ENCODE measurements around the gene COMMD7. TPM values are rescaled to one million over a fixed set of nuclear protein-coding genes. Genes with fewer than 3 reads are reported as not detected.
"Not testable (repeated sequence)": the region's sequence is repeated elsewhere in the genome, so short reads cannot be mapped to it uniquely, and the experiment has no call there.

The COMMD7 gene
- polyA plus RNA-seq, 1 donor = 40.8 TPM

- DNase-seq = not testable (repeated sequence)
Measured at GRCh38 chr20:32765230-32765875, 22.1 kb upstream of the COMMD7 start.

- no peak for DNase-seq
Measured at GRCh38 chr20:32764005-32764960, 21.0 kb upstream of the COMMD7 start.

GRCh38 chr20:32763202-32764004, 20.1 kb upstream of the COMMD7 start:
- no peak for DNase-seq

- no peak for DNase-seq
Measured at GRCh38 chr20:32762754-32763201, 19.5 kb upstream of the COMMD7 start.

- peak; percentile 78 for DNase-seq
Measured at GRCh38 chr20:32761831-32762753, 18.8 kb upstream of the COMMD7 start, which contains the start of gene DNMT3B. Gene DNMT3B, plus strand, starts transcription at chr20:32762385. Its CDS starts 17,939 bp downstream, at chr20:32780324.

GRCh38 chr20:32761417-32761830, 18.2 kb upstream of the COMMD7 start:
- no peak for DNase-seq

- DNase-seq = no peak
Measured at GRCh38 chr20:32756156-32756555, 12.9 kb upstream of the COMMD7 start.

- no peak for DNase-seq
Measured at GRCh38 chr20:32753731-32754130, 10.5 kb upstream of the COMMD7 start.

- DNase-seq = no peak
Measured at GRCh38 chr20:32752458-32753250, 9.4 kb upstream of the COMMD7 start.

GRCh38 chr20:32751702-32752457, 8.6 kb upstream of the COMMD7 start:
- no peak for DNase-seq

- no peak for DNase-seq
Measured at GRCh38 chr20:32751293-32751692, 8.0 kb upstream of the COMMD7 start.

GRCh38 chr20:32749914-32750637, 6.8 kb upstream of the COMMD7 start:
- no peak for DNase-seq

- no peak for DNase-seq
Measured at GRCh38 chr20:32742322-32743236, 688 bp downstream of the COMMD7 start.

GRCh38 chr20:32741151-32741550, 2.1 kb downstream of the COMMD7 start:
- no peak for DNase-seq

- DNase-seq = no peak
Measured at GRCh38 chr20:32737371-32738223, 5.7 kb downstream of the COMMD7 start.

GRCh38 chr20:32731882-32732266, 11.4 kb downstream of the COMMD7 start:
- DNase-seq = no peak

- not testable (repeated sequence) for DNase-seq
Measured at GRCh38 chr20:32729334-32729733, 13.9 kb downstream of the COMMD7 start.

Data from hindlimb muscle (tissue), 1 donor.